Colonic mucosa (tissue), 4 donors: Measurements from ENCODE around the gene CDK5R2. TPM values are rescaled to one million over a fixed set of nuclear protein-coding genes. Genes with fewer than 3 reads are reported as not detected.

Experiments used
- DNase-seq: peaks from one replicate; pipeline ENCODE4 v3.0.0-alpha.2; 2020
- H3K27ac ChIP-seq: fragments of 200-600 bp; one replicate; pipeline ENCODE4 v1.8.0; 2021
- H3K27me3 ChIP-seq: fragments of 200-600 bp; one replicate; pipeline ENCODE4 v1.8.0; 2021
- H3K36me3 ChIP-seq: fragments of 200-600 bp; one replicate; pipeline ENCODE4 v1.8.0; 2021
- H3K4me1 ChIP-seq: fragments of 200-600 bp; one replicate; pipeline ENCODE4 v1.8.0; 2021; ENCODE audit warnings: mild to moderate bottlenecking
- H3K4me3 ChIP-seq: fragments of 200-600 bp; one replicate; pipeline ENCODE4 v1.8.0; 2021
- H3K9ac ChIP-seq, 2 donors: one replicate each; pipeline ENCODE4 v1.7.0; 2013; ENCODE audit warnings: control low read depth in 2 of 2, low read depth in 2 of 2, low read length in 2 of 2
- H3K9me3 ChIP-seq: fragments of 200-600 bp; one replicate; pipeline ENCODE4 v1.8.0; 2021
- CTCF ChIP-seq: fragments of 200-600 bp; IDR thresholded peaks from one replicate; pipeline ENCODE4 v1.8.0; 2022; ENCODE audit warnings: antibody characterized with exemption, mild to moderate bottlenecking
- intact Hi-C: fragments of 100-400 bp; cut with DNase I; formaldehyde crosslinking; loops from one replicate; pipeline ENCODE4 v1.14.1; 2022
- total RNA-seq, 2 donors: library from RNA; stranded (reverse); fragmentation: NEBNext Ultra II Directional in 1 of 2; extraction: Animal tissue kit (Norgen Biotek cat#: 25700) in 1 of 2; gene quantifications; one replicate each; pipeline ENCODE4 v1.2.1, GENCODE V29; 2021
- donor health status: healthy.
- donor health status: DM: no; HTN: no; CAD: no.
- donor health status: DM: no; HTN: no; CAD: no.

Gene CDK5R2
- total RNA-seq, 2 donors from 2014 or later: 0.30 to 0.56 TPM

- H3K27me3 ChIP-seq: peaks cover 75% of the 10 kb centered on the region
- no peak overlapping the region for H3K27ac ChIP-seq
- H3K9ac ChIP-seq: no peak overlapping the region
- no peaks in the 10 kb centered on the region for H3K9me3 ChIP-seq
- no peaks in the 10 kb centered on the region for H3K36me3 ChIP-seq
- H3K4me3 ChIP-seq: no peak overlapping the region
- intact Hi-C loops: no loop called here
- peaks cover 9% of the 10 kb centered on the region for H3K4me1 ChIP-seq
- DNase-seq: no peak
- no peak for TF ChIP-seq CTCF
These were observed 23.3 kb downstream of the CDK5R2 start for GRCh38 chr2:218982586-218983262.

GRCh38 chr2:218983263-218983933, 23.9 kb downstream of the CDK5R2 start:
- intact Hi-C loops: no loop called here
- Histone ChIP-seq H3K36me3 (no peaks in the 10 kb centered on the region), H3K4me1 (peaks cover 9% of the 10 kb centered on the region), H3K9ac (no peak overlapping the region), H3K4me3 (no peak overlapping the region), H3K27me3 (peaks cover 82% of the 10 kb centered on the region), H3K27ac (no peak overlapping the region), H3K9me3 (no peaks in the 10 kb centered on the region)
- no peak for DNase-seq
- TF ChIP-seq CTCF: no peak

GRCh38 chr2:218983934-218984238, 24.4 kb downstream of the CDK5R2 start:
- DNase-seq: no peak
- intact Hi-C loops: no loop called here
- H3K36me3 ChIP-seq: no peaks in the 10 kb centered on the region
- peaks cover 82% of the 10 kb centered on the region for H3K27me3 ChIP-seq
- no peak overlapping the region for H3K4me3 ChIP-seq
- no peak overlapping the region for H3K9ac ChIP-seq
- no peaks in the 10 kb centered on the region for H3K9me3 ChIP-seq
- TF ChIP-seq CTCF: no peak
- H3K27ac ChIP-seq: no peak overlapping the region
- H3K4me1 ChIP-seq: peaks cover 9% of the 10 kb centered on the region

- no peaks in the 10 kb centered on the region for H3K36me3 ChIP-seq
- peaks cover 9% of the 10 kb centered on the region for H3K4me1 ChIP-seq
- H3K27me3 ChIP-seq: peaks cover 84% of the 10 kb centered on the region
- DNase-seq: no peak
- H3K9ac ChIP-seq: no peak overlapping the region
- no peak for TF ChIP-seq CTCF
- no peaks in the 10 kb centered on the region for H3K9me3 ChIP-seq
- no peak overlapping the region for H3K4me3 ChIP-seq
- intact Hi-C loops: no loop called here
- H3K27ac ChIP-seq: no peak overlapping the region
These were observed 25.0 kb downstream of the CDK5R2 start for GRCh38 chr2:218984239-218985020.

- no peaks in the 10 kb centered on the region for H3K9me3 ChIP-seq
- peaks cover 90% of the 10 kb centered on the region for H3K27me3 ChIP-seq
- no peak within 1 kb of the TSS for H3K4me3 ChIP-seq
- intact Hi-C loops: no loop called here
- no peak for DNase-seq
- H3K36me3 ChIP-seq: no peaks in the 10 kb centered on the region
- no peak within 1 kb of the TSS for H3K9ac ChIP-seq
- TF ChIP-seq CTCF: no peak
- no peak within 1 kb of the TSS for H3K27ac ChIP-seq
- H3K4me1 ChIP-seq: peaks cover 9% of the 10 kb centered on the region
These were observed 25.5 kb downstream of the CDK5R2 start, which contains the start of gene FEV for GRCh38 chr2:218985021-218985324. Gene FEV, minus strand, starts transcription at chr2:218985184. Its CDS starts 109 bp downstream, at chr2:218985075.
